ENCODE data around the gene FGF12. TPM values are rescaled to one million over a fixed set of nuclear protein-coding genes. Genes with fewer than 3 reads are reported as not detected.

FGF12 gene
- total and polyA plus RNA-seq, 2 of the 13 experiments (the other 11 are each of a cell fraction or from before 2014, with no cell fraction given), result 0.07 TPM; not detected in 1

- TF ChIP-seq ETS1 (CRISPR knock-in tag; IDR thresholded peaks at IDR 0.05) (no peak), AKNA (CRISPR knock-in tag; IDR thresholded peaks at IDR 0.05; ENCODE audit: borderline replicate concordance) (no peak), ZNF7 (CRISPR knock-in tag; IDR thresholded peaks at IDR 0.05) (no peak), ZNF224 (CRISPR knock-in tag; IDR thresholded peaks at IDR 0.05) (no peak), ZNF589 (CRISPR knock-in tag; conservative IDR thresholded peaks at IDR 0.05) (no peak)
These were observed 173.6 kb downstream of the FGF12 start (continued) for GRCh38 chr3:192553707-192554106.

- ChIA-PET CTCF (ENCODE audit: low intra/inter-chr PET ratio, low total read pairs) (no interaction called here), POLR2A (no interaction called here)
- Histone ChIP-seq H3K79me2 (ENCODE audit: insufficient read depth, low read length) (no peaks in the 10 kb centered on the region), H3K36me3 (replicated peaks in 1 of 2; ENCODE audit: control insufficient read depth in 1 of 2, insufficient read depth in 2 of 2, low read length in 2 of 2) (no peaks in the 10 kb centered on the region), H2AFZ (ENCODE audit: low read length) (no peak overlapping the region), H3K4me3 (replicated peaks in 1 of 3; ENCODE audit: insufficient read depth in 1 of 3, low read depth in 2 of 3, low read length in 3 of 3) (no peak overlapping the region), H3K27me3 (ENCODE audit: control insufficient read depth in 1 of 2, insufficient read depth in 2 of 2, low read length in 2 of 2) (no peaks in the 10 kb centered on the region), H3K9me3 (ENCODE audit: low read length) (no peaks in the 10 kb centered on the region), H3K27ac (ENCODE audit: extremely low read length, insufficient read depth, low read length) (no peak overlapping the region), H3K4me2 (ENCODE audit: low read depth, low read length) (no peak overlapping the region), H3K4me1 (ENCODE audit: insufficient read depth, low read length) (no peaks in the 10 kb centered on the region), H4K20me1 (ENCODE audit: insufficient read depth, low read length) (no peaks in the 10 kb centered on the region), H3K9ac (ENCODE audit: insufficient read depth, low read depth, low read length) (no peak overlapping the region)
- ATAC-seq (no peak), DNase-seq (ENCODE audit: low spot score) (no peak), FAIRE-seq (no peak)
- intact Hi-C loops (cut with micrococcal nuclease; ENCODE audit: unreplicated experiment) (no loop called here), in situ Hi-C loops (cut with HindIII; ENCODE audit: extremely low pct_ligation_motif_present, low pct_unique_long_range_greater_than_20kb) (loop anchor here (25.0 kb wide), 1 partner anchor 1012 kb away; the partner anchor contains the start of gene ATP13A4)
- TF ChIP-seq MEF2D (CRISPR knock-in tag; IDR thresholded peaks at IDR 0.05) (no peak), FLYWCH1 (CRISPR knock-in tag; IDR thresholded peaks at IDR 0.05) (no peak), ZMAT3 (CRISPR knock-in tag; conservative IDR thresholded peaks at IDR 0.05) (no peak), SP1 (IDR thresholded peaks at IDR 0.05) (no peak), SP1 (CRISPR knock-in tag; IDR thresholded peaks at IDR 0.05) (no peak), FOXJ3 (CRISPR knock-in tag; IDR thresholded peaks at IDR 0.05; ENCODE audit: borderline replicate concordance) (no peak), STAT6 (CRISPR knock-in tag; IDR thresholded peaks at IDR 0.05; ENCODE audit: borderline replicate concordance) (no peak)
- WGBS (ENCODE audit: low lambda C conversion rate), result 0% methylated on average over 1 of the region's 1 CpG
- no TSS peak for BruUV-seq (replicated peaks)
These were observed 177.0 kb downstream of the FGF12 start for GRCh38 chr3:192550356-192550755.

Measured in HepG2 (cell line).